ENCODE data around the gene METTL23.

METTL23 gene

DNA sequence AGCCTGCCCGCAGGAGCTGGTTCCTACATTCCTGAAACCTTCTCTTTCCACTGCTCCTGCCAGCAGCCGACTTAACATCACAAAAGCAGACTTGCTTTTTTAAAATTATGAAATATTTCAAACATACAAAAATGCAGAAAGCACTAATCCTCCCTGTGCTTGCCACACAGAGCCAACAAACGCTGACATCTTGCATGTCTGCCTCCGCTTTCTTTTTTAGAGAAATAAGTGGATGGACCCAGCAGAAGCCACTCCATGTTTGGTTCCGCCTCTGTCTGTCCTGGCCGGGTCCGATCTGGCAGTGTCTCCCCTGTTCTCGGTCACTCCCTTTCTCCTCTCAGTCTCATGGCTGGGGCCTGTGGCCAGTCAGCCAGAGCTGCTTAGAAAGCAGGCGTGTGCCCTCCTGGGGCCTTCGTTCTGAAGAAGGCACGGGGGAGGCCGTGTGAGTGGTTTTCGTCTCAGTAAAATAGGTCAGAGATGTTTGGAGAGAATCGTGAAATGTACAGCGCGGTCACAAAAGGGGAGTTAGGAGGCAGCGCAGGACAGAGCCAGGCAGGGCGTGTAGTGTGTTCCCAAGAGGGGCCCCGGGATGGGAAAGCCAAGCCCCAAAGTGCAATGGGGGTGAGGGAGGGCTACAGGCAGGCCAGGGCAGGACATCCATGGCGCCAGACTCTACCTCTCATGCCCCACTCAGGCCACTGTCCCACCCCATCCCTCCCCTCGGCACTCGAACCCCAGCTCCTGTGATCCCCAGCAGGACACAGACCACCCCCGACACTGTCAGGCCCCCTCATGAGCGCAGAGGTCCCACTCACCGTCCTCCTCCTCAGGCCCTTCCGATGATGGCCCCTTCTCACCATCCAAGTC is 39.1 kb upstream of the METTL23 start:
- no peak overlapping the region for H3K4me3 ChIP-seq (ENCODE audit: low read depth, low read length)
- no peak for DNase-seq (ENCODE audit: low read depth, low spot score)
- in situ Hi-C loops (cut with HindIII; ENCODE audit: low sequenced_read_pairs), result no loop called here
- TF ChIP-seq, protein P1, sequence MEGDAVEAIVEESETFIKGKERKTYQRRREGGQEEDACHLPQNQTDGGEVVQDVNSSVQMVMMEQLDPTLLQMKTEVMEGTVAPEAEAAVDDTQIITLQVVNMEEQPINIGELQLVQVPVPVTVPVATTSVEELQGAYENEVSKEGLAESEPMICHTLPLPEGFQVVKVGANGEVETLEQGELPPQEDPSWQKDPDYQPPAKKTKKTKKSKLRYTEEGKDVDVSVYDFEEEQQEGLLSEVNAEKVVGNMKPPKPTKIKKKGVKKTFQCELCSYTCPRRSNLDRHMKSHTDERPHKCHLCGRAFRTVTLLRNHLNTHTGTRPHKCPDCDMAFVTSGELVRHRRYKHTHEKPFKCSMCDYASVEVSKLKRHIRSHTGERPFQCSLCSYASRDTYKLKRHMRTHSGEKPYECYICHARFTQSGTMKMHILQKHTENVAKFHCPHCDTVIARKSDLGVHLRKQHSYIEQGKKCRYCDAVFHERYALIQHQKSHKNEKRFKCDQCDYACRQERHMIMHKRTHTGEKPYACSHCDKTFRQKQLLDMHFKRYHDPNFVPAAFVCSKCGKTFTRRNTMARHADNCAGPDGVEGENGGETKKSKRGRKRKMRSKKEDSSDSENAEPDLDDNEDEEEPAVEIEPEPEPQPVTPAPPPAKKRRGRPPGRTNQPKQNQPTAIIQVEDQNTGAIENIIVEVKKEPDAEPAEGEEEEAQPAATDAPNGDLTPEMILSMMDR (IDR thresholded peaks at IDR 0.05; ENCODE audit: low read depth, low read length), result no peak

- DNase-seq (ENCODE audit: low read depth, low spot score), result no peak
- TF ChIP-seq, protein P1 (IDR thresholded peaks at IDR 0.05; ENCODE audit: low read depth, low read length), result no peak
- in situ Hi-C loops (cut with HindIII; ENCODE audit: low sequenced_read_pairs), result no loop called here
- no peak overlapping the region for H3K4me3 ChIP-seq (ENCODE audit: low read depth, low read length)
Observed at GRCh38 chr17:76688165-76688622, 38.4 kb upstream of the METTL23 start.

GRCh38 chr17:76689859-76690258 is 36.8 kb upstream of the METTL23 start:
- no peak for DNase-seq (ENCODE audit: low read depth, low spot score)
- TF ChIP-seq, protein P1 (IDR thresholded peaks at IDR 0.05; ENCODE audit: low read depth, low read length), result no peak
- H3K4me3 ChIP-seq (ENCODE audit: low read depth, low read length), result no peak overlapping the region
- in situ Hi-C loops (cut with HindIII; ENCODE audit: low sequenced_read_pairs), result no loop called here

- in situ Hi-C loops (cut with HindIII; ENCODE audit: low sequenced_read_pairs), result no loop called here
- no peak overlapping the region for H3K4me3 ChIP-seq (ENCODE audit: low read depth, low read length)
- TF ChIP-seq, protein P1 (IDR thresholded peaks at IDR 0.05; ENCODE audit: low read depth, low read length), result no peak
- no peak for DNase-seq (ENCODE audit: low read depth, low spot score)
Observed at GRCh38 chr17:76690596-76691280, 35.9 kb upstream of the METTL23 start.

DNA sequence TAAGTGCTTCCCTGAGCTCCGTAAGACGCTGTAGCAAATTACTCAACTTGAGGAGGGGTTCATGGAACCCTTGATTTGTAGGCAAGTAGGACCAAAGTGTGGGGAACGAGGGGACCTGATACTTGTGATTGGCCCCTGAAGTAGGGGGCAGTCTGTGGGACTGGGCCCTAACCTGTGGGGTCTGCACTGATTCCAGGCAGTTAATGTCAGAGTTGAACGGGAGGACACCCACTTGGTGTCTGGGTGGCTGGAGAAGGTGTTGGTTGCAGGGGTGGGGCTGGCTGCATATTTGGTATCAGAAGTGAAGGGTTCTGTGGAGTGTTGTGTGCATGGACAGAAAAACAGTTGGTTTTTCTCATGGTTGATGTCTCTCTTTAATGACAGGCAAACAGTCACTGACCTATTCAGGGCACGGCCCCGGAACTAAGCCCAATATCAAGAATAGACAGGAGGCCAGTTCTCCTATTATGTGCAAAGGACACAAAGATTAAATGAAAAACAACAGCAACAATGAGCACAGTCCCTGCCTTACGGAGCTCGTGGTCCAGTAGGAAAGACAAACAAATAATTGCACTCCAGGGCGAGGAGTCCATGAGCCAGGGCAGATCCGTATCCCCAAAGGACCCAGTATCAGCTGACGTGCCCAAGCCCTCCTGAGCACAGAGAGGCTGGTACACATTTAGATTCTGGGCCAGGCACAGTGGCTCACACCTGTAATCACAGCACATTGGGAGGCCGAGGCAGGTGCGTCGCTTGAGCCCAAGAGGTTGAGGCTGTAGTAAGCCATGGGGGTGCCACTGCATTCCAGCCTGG is 35.1 kb upstream of the METTL23 start:
- no peak for DNase-seq (ENCODE audit: low read depth, low spot score)
- in situ Hi-C loops (cut with HindIII; ENCODE audit: low sequenced_read_pairs), result no loop called here

More for the DNA sequence above, 35.1 kb upstream of the METTL23 start:
- H3K4me3 ChIP-seq (ENCODE audit: low read depth, low read length), result no peak overlapping the region
- TF ChIP-seq, protein P1 (IDR thresholded peaks at IDR 0.05; ENCODE audit: low read depth, low read length), result no peak

Measured in astrocyte of the spinal cord (primary cell).